HG02642 (cell line): ENCODE measurements around the gene FUCA2.
"Not testable (repeated sequence)": the region's sequence is repeated elsewhere in the genome, so short reads cannot be mapped to it uniquely, and the experiment has no call there.

Source experiments
- ATAC-seq: cut with Tn5 transposase; IDR thresholded peaks from one replicate; pipeline ENCODE4 v1.9.1; 2021; ENCODE audit warnings: mild to moderate bottlenecking; ENCODE audit not compliant: unreplicated experiment, poor library complexity

FUCA2 gene

GRCh38 chr6:143449082-143449713 is 62.3 kb downstream of the FUCA2 start:
- no peak for ATAC-seq

- not testable (repeated sequence) for ATAC-seq
These were observed 63.7 kb downstream of the FUCA2 start for GRCh38 chr6:143447865-143448264.
